Hematopoietic multipotent progenitor cell treated with erythropoietin and hydrocortisone succinate and interleukin-3 and kit ligand, for 15 days (in vitro differentiated cells): Measurements from ENCODE around the gene TFAP2B.

Experiments used
- DNase-seq: peaks from one replicate; pipeline ENCODE4 v3.0.0-alpha.2; 2015; ENCODE audit warnings: low spot score

Gene TFAP2B

DNA sequence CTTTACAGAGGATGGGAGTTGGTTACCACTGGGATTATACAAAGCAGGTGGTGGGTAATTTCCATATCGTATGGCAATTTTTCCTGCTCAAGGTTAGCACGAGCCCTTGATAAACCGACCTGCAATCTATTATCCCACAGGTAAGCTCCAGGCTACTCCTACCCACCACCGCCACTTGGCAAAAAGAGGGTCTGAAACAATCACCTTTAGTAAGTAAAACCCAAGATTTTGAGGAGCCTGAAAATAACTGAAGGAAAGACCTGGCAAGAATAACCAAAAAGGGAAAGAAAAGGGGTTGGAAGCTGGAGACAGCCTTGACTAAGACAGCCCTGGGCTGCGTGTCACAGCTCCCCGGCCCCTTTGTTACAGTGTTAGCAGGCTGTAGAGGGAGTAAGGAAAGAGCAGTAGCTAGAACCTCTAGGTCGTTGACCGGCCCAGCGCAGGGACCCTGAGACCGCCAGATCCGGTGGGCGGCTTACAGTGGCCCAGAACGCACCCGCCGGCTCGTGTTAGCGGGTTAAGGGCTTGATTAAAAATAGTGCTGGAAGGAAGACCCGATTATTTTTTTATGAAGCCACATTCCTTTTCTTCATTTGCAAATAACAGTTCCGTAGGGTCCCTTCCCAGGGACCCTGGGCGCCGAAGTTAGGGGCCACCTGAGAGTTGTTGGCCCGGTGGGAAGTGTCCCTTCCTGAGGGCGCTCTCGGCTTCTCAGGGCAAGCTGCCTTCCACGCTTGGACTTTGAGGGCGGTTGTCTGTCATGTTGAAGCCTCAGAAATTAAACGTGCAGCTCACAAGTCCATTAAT lies 30.5 kb downstream of the TFAP2B start:
- DNase-seq, result no peak

DNA sequence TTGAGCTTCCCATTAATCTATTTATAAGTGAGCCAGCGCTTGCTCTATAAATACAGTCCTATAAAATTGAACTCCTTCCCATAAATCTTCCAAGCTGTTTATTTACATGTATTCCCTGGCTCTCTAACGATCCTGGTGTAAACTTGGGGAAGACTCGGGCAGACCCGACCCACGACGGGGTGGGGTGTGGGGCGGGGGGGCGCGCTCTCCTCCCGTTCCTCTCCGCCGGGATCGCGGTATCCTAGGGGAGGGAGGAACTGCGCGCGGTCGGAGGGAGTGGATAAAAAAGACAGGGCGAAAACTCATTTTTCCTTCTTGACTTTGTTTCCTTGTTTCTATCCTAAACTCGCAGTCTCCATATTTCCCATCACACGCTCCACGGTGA lies 31.1 kb downstream of the TFAP2B start:
- no peak for DNase-seq

DNA sequence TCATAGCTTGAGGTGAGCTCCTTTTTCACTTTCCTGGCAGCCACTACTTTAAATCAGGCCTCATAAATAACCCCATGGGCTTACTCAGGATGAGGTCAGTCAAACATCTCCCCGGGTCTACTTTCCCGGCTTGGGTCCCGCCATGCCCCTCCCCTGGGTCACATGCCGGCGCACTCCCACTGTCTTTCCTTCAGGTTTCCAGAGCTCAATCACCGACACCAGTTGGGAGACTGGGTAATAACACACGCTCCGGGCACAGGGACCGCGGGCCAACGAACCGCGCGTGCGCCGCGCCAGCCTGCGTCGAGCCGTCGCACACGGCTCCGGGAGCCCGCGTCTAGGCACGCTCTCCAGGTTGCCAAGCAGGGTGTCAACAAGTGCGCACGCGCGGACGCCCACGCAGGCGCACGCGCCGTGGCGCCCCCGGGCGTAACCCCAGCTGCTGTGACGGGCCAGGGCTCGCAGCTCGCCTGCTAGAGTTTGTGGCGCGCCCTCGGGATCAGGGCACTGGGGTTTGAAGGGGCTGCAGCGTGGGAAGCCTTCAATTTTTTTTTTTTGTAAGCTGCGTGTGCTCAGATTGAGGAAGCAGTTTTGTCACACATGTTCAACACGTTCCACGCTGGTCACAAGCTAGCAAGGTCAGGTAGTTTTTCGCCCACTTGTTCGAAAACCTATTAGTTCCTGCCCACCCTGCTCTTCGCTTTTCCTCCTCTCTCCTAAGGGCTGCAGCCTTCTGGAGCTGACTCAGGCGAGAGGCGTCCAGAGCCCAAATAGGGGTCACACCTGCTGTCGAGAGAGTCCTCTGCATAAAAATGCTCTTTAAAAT lies 31.8 kb downstream of the TFAP2B start:
- no peak for DNase-seq

DNA sequence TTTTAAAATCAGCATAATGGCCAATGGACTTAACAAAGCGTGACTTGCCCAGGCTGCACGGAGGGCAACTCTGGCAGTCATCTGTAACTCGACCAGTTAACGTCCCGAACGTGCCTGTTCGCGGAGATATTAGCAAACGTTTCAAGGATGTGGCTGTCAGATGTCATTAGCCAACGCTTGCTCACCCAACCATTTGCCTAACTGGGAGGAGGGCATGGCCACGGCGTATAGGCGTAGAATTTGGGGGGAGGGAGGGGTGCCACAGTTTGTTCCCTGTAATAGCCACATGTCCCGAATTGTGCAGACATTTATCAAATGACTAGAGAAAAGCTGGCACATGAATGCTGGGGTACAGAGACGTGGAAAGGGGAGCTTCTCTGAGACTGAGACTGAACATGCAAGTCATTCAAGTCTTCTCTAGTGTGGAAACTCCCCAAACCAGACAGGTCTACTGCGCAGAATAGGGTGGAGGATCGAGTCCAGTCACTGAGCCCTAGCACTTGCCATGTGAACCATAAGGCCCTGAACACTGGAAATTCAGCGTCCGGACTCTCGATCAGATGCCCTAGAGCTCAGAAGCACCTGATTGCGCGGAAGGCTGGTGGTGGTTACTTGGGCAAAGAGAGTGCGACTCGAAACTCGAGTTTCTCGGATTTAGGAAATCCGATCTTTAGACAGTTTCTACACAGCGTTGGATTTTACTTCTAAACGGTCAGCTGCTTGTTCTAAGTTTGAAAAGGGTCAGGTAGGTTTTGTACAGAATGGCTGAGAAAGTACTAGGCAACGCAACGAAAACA lies 32.6 kb downstream of the TFAP2B start:
- no peak for DNase-seq

DNA sequence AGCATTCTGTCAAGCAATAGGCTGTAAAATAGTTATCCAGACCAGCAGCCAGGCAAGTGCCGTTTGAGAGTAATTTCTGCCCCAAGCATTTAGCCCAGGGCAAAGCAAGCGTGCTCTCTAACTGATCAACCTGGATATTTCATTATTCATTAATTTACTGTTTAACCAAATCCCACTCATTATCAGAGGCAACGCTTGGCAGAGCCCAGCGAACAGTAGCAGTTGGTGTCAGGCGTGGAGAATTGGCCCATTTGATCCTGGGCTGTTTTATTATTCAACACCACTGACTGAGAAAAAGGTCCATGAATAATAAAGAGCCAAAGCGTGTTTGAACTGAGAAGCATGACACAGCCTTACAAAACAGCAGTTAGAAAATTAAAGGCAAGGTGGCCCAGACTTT lies 35.3 kb downstream of the TFAP2B start:
- DNase-seq, result no peak

DNA sequence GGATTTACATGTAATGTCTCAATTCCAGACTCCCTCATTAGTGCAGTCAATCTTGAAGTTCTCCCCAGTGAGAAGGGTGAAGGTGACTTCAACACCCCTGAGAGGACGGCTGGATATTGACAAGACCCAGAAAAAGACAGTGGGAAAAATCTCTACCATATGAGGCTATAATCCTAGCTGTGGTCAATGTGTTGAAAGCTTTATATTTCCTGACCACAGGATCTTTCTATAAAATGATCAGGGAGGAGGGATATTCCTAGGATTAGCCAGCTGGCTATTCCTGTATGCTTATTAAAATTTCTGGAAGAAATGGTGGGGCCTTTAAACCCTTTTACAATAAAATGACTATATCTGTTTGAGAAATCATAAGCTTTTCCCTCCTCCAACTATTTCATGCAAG lies 43.0 kb downstream of the TFAP2B start:
- no peak for DNase-seq

DNA sequence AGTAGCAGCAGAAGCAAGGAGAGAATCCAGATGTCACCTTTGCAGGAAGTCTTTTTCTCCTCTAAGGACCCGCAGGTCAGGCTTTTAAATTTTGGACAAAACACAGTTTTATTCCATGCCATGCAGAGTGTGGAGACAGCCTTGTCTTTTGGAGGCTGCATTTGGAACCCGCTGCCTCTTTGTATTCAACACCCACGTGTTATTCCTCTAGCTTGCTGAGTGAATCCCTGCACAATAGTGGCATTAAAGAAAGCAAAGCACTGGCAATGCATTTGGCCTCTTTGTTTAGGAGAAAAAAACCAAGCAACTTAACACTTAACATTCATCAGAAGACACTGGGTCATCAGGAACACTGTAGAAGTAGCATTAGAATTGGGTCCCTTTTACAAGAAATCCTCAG lies 43.5 kb downstream of the TFAP2B start:
- no peak for DNase-seq

DNA sequence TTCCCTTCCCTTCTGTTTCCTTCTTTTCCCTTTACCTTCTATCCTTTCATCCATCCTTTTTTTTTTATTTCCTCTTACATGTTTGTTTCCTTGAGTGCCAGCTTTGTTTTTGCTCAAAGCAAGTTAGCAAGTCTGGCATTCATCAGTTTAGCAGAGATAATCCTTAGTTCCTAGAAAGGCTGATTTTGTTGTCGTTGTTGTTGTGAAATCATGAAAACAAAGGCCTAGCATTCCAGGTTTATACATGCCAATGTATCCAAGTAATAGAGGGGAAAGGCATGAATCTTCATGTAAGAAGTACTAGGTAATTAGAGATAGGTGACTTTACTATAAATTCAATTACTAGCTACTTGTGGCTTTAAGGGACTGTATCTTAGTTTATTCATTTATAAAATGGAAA lies 45.9 kb downstream of the TFAP2B start:
- DNase-seq, result no peak

DNA sequence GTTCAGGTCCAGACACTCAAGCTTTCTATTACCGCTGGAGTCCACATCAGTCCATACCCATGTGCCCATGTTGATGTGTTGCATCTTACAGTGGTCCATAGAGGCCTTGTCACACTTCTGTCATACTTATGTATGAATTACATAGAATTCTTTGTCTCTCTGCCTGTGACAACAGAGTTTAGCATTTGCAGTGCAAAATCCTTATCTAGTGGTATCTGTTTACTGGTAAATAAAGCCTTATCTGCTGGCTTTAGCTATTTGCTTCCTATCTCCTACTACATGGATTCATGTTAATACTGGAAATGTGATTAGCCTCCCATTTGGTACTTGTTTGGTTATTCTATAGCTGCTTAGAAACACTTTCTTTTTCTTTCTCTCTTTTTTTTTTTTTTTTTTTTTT lies 49.8 kb downstream of the TFAP2B start:
- DNase-seq, result no peak

DNA sequence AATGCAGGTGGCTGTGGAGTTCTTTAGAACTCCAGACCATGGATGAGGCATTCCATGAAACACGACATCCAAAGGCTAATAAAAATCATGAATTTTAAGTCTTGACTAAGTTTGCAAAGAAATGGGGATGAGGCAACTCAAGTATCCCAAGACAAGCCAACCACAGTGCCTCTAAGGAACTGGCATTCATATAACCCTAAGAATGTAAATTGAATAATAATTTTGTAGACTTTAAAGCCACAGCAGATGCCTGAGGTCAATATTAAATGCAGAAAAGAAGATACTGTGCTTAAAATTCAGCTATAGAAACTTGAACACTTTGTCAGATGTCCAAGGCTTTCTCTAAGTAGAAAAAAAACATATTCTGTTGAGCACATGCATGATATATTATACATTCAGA lies 54.5 kb downstream of the TFAP2B start:
- DNase-seq, result no peak

DNA sequence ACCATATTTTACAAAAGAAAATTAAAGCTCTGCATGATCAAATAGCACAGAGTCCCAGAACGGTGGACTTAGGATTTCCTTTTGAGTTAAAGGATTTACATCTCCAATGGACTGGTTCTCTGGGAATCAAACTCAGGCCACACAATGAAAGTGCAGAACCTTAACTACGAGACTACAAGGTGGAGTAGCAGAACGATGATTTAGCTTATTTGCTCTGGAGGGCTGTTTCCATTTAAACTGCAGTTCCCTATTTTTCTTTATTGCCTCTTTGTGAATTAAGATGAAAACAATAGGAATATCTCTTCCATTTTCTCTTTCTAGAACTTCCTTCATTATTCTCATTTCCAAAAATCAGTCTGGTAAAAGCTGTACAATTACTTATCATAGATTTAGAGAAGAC lies 65.7 kb downstream of the TFAP2B start:
- no peak for DNase-seq

DNA sequence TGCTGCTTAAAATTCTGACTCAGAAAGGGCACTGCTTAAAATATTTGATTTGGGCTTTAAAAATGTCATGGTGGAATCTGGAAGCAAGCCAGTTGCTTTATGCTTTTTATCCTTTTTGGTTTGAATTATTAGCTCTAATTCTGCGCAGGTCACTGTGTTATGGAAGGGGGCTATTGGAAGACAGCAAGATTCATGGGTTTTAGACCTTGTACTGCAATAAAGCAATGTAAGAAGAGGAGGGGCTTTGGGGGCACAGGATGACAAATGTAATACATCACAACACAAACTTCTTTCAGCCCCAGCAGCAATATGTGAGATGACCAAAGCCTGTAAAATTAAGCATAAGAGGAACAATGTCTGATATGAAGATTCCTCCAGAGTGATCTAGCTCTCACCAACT lies 68.4 kb downstream of the TFAP2B start:
- DNase-seq, result no peak

DNA sequence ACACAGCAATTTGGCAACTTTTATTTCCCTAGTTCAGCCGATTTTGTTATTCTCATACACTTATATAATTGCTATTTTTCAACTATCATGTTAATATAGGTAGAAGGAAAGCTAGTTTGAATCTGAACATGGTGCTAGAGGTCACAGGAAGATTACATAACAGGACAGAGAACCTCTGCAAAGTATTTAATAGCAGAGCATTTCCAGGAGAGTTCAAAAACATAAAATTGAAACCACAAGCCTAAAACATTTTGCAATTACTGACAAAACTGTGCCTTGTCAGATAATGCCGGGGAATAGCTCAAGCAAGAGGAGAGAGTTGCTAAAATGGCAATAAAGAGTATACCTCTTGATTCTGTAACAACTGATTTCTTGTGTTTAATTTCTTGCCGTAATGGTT lies 70.8 kb downstream of the TFAP2B start:
- DNase-seq, result no peak

DNA sequence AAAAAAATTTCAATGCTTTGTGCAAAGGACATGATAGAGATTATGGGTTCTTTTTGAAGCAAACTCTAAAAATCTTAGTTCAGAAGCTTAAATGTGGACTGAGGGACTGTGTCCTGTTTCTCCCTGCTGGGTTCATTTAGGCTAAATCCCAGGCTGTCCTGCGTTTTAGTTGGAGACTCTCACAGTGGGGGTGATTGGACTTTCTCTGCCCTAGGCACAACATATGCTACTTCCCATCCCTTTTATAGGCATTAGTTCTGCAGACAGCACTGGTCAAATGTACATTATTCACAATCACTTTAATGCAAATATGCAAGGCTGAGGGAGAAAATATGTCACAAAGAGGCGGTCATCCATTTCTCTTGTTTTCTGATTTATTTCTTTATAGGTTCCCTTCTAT lies 71.3 kb downstream of the TFAP2B start:
- DNase-seq, result no peak

DNA sequence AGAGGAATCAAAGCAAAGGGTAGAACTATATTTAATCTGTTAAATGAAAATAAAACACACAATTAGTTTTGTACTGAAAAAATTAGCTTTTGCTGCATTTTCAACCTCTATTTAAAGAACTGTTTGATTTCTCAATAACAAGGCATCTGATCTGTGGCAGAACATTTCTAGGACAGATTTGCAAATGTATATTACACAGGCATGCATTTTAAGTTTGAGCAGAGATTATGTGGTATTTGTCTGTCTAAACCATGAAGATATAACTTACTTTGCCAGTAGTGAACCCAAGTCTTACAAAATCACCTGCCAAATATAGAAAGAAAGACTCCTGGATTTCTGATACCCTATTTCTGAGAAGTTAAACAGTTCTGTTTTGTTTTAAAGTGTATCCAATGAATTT lies 71.9 kb downstream of the TFAP2B start:
- DNase-seq, result no peak

DNA sequence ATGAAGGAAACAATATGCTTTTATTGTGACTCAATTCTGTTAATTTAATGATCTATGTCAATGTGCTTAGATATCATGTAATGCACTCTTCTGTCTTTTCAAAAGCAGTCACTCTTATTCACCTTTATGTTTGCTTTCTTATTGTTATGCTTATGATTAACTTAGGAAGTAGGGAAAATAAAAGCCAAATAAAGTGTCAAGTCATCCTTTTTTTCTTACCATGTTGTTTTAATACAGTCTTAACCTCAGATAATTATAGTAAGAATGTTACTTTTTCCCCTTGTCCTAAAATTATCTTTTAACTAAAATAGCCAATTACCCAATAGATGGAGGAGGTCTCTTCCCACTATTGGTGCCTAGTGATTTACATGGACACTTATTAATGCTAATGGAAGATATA lies 72.6 kb downstream of the TFAP2B start:
- DNase-seq, result no peak
